Stimulated activated CD4-positive, alpha-beta T cell treated with anti-CD3 and anti-CD28 coated beads, Interleukin-1b, Interleukin-23, amount 100 ng/mL, for 24 hours (primary cell): ENCODE data around the gene BTBD2.

Experiments used
- DNase-seq, 4 experiments: peaks; one replicate each; pipeline ENCODE4 v3.0.0-alpha.2; 2020; ENCODE audit warnings: low read depth in 4 of 4, low spot score in 1 of 4

The BTBD2 gene

GRCh38 chr19:1967087-1967608, 48.4 kb downstream of the BTBD2 start:
- DNase-seq, result no peak

GRCh38 chr19:1962674-1963073, 52.8 kb downstream of the BTBD2 start:
- no peak for DNase-seq

- DNase-seq, result no peak
These were observed 54.3 kb downstream of the BTBD2 start for GRCh38 chr19:1961000-1961883.

- no peak for DNase-seq
These were observed 55.5 kb downstream of the BTBD2 start for GRCh38 chr19:1959928-1960589.

- DNase-seq, result no peak
These were observed 57.8 kb downstream of the BTBD2 start for GRCh38 chr19:1957562-1958248.

- no peak for DNase-seq
These were observed 58.5 kb downstream of the BTBD2 start for GRCh38 chr19:1956868-1957492.

GRCh38 chr19:1956122-1956494, 59.4 kb downstream of the BTBD2 start:
- no peak for DNase-seq

- DNase-seq, result no peak
These were observed 60.1 kb downstream of the BTBD2 start for GRCh38 chr19:1955171-1956121.

GRCh38 chr19:1954532-1954933, 61.0 kb downstream of the BTBD2 start:
- no peak for DNase-seq

GRCh38 chr19:1953441-1954094, 61.9 kb downstream of the BTBD2 start:
- DNase-seq, result no peak

- no peak for DNase-seq
These were observed 62.5 kb downstream of the BTBD2 start for GRCh38 chr19:1953037-1953436.

GRCh38 chr19:1952635-1953034, 62.9 kb downstream of the BTBD2 start:
- no peak for DNase-seq

GRCh38 chr19:1950640-1951039, 64.9 kb downstream of the BTBD2 start:
- no peak for DNase-seq

GRCh38 chr19:1949304-1950101, 66.0 kb downstream of the BTBD2 start:
- DNase-seq, result no peak

- no peak for DNase-seq
These were observed 67.8 kb downstream of the BTBD2 start for GRCh38 chr19:1947651-1948209.

GRCh38 chr19:1945899-1946298, 69.6 kb downstream of the BTBD2 start:
- no peak for DNase-seq

GRCh38 chr19:1944916-1945561, 70.5 kb downstream of the BTBD2 start:
- no peak for DNase-seq
